ENCODE data around the gene MEP1A.

GRCh38 chr6:46849361-46849690, 56.1 kb downstream of the MEP1A start:
- TF ChIP-seq POLR2A (IDR thresholded peaks at IDR 0.05; ENCODE audit: low read depth, low read length) (no peak), CTCF (conservative IDR thresholded peaks at IDR 0.05; ENCODE audit: low read depth, low read length) (no peak), SMC3 (IDR thresholded peaks at IDR 0.05; ENCODE audit: low read depth, low read length) (no peak), RFX5 (IDR thresholded peaks at IDR 0.05; ENCODE audit: low read depth, low read length) (no peak), ELK1 (IDR thresholded peaks at IDR 0.05; ENCODE audit: borderline replicate concordance, low read depth, low read length) (no peak), RAD21 (IDR thresholded peaks at IDR 0.05; ENCODE audit: low read length) (no peak), MAFK (IDR thresholded peaks at IDR 0.05; ENCODE audit: low read depth, low read length) (no peak), BHLHE40 (IDR thresholded peaks at IDR 0.05; ENCODE audit: low read depth, low read length) (no peak), USF2 (IDR thresholded peaks at IDR 0.05; ENCODE audit: low read depth, low read length) (no peak), CHD1 (IDR thresholded peaks at IDR 0.05; ENCODE audit: low read depth, low read length) (no peak), MAZ (IDR thresholded peaks at IDR 0.05; ENCODE audit: borderline replicate concordance, low read depth, low read length) (no peak), RCOR1 (IDR thresholded peaks at IDR 0.05; ENCODE audit: insufficient replicate concordance, low read length) (no peak), FOS (IDR thresholded peaks at IDR 0.05; ENCODE audit: low read depth, low read length) (no peak), CEBPB (IDR thresholded peaks at IDR 0.05; ENCODE audit: low read depth, low read length) (no peak)

All from IMR-90 (cell line).